Measurements from ENCODE around the gene NBPF3.

DNA sequence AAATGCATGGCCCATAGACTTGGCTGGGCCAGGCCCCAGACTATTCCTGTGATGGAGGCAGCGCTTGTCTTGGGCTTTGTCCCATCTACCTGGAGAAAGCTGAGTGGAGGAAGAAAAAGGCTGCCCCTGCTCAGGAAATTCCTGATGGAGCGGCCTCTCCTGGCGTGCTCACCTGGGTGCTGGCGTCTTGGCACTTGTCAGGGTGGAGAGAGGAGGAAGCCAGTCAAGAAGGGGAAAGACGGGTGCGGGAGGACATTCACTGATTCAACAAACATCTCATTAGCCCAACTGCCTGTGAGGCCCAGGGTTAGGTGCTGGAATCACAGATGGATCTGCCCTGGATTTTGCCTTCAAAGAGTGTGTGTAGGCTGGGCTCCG is 85.4 kb downstream of the NBPF3 start:
- TF ChIP-seq RARB (CRISPR knock-in tag; IDR thresholded peaks at IDR 0.05): no peak
- TF ChIP-seq, protein P1, sequence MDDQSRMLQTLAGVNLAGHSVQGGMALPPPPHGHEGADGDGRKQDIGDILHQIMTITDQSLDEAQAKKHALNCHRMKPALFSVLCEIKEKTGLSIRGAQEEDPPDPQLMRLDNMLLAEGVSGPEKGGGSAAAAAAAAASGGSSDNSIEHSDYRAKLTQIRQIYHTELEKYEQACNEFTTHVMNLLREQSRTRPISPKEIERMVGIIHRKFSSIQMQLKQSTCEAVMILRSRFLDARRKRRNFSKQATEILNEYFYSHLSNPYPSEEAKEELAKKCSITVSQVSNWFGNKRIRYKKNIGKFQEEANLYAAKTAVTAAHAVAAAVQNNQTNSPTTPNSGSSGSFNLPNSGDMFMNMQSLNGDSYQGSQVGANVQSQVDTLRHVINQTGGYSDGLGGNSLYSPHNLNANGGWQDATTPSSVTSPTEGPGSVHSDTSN (IDR thresholded peaks at IDR 0.05): no peak
- TF ChIP-seq ZC3H11A (IDR thresholded peaks at IDR 0.05): no peak
- TF ChIP-seq, protein P2, sequence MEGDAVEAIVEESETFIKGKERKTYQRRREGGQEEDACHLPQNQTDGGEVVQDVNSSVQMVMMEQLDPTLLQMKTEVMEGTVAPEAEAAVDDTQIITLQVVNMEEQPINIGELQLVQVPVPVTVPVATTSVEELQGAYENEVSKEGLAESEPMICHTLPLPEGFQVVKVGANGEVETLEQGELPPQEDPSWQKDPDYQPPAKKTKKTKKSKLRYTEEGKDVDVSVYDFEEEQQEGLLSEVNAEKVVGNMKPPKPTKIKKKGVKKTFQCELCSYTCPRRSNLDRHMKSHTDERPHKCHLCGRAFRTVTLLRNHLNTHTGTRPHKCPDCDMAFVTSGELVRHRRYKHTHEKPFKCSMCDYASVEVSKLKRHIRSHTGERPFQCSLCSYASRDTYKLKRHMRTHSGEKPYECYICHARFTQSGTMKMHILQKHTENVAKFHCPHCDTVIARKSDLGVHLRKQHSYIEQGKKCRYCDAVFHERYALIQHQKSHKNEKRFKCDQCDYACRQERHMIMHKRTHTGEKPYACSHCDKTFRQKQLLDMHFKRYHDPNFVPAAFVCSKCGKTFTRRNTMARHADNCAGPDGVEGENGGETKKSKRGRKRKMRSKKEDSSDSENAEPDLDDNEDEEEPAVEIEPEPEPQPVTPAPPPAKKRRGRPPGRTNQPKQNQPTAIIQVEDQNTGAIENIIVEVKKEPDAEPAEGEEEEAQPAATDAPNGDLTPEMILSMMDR (IDR thresholded peaks at IDR 0.05): no peak
- no peak for TF ChIP-seq PHF8 (IDR thresholded peaks at IDR 0.05; ENCODE audit: borderline replicate concordance, low read depth)
- TF ChIP-seq, protein P3, sequence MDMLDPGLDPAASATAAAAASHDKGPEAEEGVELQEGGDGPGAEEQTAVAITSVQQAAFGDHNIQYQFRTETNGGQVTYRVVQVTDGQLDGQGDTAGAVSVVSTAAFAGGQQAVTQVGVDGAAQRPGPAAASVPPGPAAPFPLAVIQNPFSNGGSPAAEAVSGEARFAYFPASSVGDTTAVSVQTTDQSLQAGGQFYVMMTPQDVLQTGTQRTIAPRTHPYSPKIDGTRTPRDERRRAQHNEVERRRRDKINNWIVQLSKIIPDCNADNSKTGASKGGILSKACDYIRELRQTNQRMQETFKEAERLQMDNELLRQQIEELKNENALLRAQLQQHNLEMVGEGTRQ (IDR thresholded peaks at IDR 0.05): no peak
- no peak for TF ChIP-seq KDM5A (IDR thresholded peaks at IDR 0.05)
- TF ChIP-seq, protein P4, sequence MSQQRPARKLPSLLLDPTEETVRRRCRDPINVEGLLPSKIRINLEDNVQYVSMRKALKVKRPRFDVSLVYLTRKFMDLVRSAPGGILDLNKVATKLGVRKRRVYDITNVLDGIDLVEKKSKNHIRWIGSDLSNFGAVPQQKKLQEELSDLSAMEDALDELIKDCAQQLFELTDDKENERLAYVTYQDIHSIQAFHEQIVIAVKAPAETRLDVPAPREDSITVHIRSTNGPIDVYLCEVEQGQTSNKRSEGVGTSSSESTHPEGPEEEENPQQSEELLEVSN (IDR thresholded peaks at IDR 0.05; ENCODE audit: borderline replicate concordance, low read depth): no peak

Data from A549 (cell line).